SIG-M5 treated with dmso at 0.1 percent for 504 hours (cell line): ENCODE measurements around the gene INTS12.
A peak's percentile ranks its signal among the peaks of the same experiment; 100 is the strongest.
"Not testable (repeated sequence)": the region's sequence is repeated elsewhere in the genome, so short reads cannot be mapped to it uniquely, and the experiment has no call there.

Experiments
- DNase-seq: peaks from one replicate; lab custom pipeline; 2025; ENCODE audit not compliant: unreplicated experiment; lab: John Stamatoyannopoulos, UW

Gene INTS12

GRCh38 chr4:105708181-105709080, at the start of gene INTS12, which contains the start of gene GSTCD:
Gene INTS12 (minus strand): TSS chr4:105708689. CDS start chr4:105700005, 8,684 bp downstream.
Gene GSTCD (plus strand): TSS chr4:105708784. CDS start chr4:105717614, 8,830 bp downstream.
- peak; percentile 90 for DNase-seq

GRCh38 chr4:105755375-105755774, 46.9 kb upstream of the INTS12 start:
- DNase-seq: no peak

GRCh38 chr4:105753361-105753760, 44.9 kb upstream of the INTS12 start:
- DNase-seq: no peak

DNA sequence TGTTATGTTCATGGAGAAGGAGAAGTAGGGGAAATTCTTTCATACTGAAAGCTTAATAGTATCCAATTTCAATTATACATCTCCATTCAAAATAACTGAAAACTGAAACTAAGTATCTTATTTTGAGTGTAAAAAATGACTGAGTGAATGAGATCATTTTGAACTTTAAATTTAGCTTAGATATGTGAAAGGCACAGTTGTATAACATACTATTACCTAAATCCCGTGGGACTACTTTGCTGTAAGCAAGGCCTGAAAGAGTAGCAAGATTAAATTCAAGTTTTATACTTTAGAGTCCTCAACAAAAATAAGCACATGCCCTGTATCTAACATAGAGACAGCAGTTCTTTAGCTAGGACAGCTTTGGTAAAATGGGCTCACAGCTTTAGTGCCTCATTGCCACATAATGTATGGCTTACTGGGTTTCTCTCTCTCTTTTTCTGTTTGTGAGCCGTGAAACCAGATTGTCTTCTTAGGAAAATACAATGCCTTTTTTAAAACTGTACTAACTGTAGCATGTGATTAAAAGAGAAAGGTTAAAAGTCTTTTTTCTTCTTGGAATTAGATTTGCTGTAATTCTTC, 43.3 kb upstream of the INTS12 start:
- DNase-seq: no peak

DNA sequence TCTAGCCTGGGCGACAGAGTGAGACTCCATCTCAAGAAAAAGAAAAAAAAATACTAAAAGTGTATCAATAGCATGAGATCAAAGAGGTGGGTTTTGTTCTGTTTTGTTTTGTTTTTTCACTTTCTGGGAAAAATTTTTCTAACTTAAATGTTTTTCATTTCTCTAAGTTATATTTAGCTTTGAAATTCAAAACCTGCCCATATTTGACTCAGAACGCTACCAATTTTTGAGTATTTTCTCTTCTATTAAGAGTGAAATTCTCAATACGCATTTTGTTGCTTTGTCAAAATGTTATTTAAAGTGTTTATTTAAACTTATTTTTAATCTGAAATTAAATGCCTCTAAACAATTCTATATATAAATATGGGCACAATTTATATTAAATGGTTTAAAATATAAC, 39.7 kb upstream of the INTS12 start:
- no peak for DNase-seq

DNA sequence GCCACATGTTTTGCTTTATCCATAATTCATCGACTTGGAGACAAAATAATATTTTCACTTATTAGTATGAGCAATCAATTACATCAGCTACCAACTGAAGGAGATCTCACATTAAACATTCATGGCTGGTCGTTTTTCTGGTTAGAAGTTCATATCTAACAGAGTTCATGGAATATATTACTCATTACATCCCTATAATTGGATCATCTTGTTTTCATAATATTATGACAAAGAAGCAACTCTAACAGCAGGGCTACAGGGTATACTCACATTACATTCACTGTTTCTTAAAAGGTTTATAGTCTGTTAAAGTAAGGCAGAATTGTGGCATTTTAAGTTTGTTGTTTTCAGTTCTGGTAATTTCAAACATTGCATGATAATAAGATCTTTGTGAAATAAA, 33.1 kb upstream of the INTS12 start:
- no peak for DNase-seq

DNA sequence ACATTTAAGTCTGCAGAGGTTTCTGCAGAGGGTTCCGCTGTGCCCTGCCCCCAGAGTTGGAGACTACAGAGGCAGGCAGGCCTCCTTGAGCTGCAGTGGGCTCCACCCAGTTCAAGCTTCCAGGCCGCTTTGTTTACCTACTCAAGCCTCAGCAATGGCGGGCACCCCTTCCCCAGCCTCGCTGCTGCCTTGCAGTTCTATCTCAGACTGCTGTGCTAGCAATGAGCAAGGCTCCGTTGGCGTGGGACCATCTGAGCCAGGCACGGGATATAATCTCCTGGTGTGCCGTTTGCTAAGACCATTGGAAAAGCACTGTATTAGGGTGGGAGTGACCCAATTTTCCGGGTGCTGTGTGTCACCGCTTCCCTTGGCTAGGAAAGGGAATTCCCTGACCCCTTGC, 26.7 kb upstream of the INTS12 start:
- not testable (repeated sequence) for DNase-seq

- DNase-seq: not testable (repeated sequence)
Measured at GRCh38 chr4:105729895-105730294, 21.4 kb upstream of the INTS12 start.

- no peak for DNase-seq
Measured at GRCh38 chr4:105725623-105726022, 17.1 kb upstream of the INTS12 start.

DNA sequence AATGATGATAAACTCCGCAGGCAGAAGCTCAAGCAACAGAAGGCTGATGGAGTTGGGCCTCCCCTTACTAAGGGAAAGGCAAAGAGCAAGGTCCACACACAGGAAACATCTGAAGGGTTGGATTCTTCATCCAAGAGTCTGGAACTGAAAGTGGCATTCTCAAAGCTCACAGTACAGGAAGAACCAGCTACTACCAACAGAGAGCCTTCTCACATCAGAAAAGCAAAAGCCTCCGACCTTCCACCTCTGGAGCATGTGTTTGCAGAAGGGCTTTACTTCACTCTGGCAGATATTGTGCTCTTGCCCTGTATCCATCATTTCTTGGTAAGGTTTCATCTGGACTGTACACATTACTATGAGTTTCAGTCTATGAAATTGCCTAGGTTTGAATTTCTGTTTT, 10.7 kb upstream of the INTS12 start:
- DNase-seq: no peak

- DNase-seq: peak; percentile 47
Measured at GRCh38 chr4:105715692-105716278, 7.3 kb upstream of the INTS12 start.

DNA sequence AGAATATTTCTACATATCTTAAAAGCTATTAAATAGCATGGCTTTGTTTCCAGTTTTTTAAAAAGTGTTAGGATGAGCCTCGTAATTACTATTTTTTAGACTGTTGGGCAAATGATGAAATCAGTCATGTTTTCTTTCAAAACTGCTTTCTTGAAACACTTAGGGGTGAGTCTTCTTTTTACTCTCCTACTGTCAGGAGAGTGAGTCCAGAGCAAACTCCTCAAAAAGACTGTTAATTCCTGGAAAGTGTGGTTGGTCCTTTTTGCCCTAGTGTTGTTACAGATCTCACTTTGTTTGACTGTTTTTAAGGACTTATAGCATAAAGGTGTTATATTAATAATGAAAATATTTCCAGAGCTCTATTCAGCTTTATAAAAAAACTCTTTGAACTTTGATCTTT, 6.4 kb upstream of the INTS12 start:
- no peak for DNase-seq

DNA sequence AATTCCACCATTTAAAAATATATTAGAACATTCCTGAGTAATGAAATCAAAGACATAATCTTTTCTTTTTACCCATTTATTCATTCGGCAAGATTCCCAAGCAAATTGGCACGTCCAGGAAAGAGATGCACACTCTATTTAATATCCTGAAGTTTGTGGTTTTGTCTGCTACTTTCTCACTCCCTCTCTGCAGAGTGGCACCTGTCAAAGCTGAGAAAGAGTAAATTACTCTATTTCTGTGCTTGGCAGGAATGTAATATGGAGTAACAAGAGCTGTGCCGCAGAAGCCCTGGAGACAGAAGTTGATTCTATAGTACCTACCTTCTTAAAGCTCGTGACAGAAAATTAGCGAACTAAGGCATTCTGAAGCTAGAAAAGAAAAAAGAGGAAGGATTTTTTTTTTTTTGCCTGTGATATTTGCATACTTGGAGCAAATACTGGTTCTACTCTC, 5.6 kb upstream of the INTS12 start:
- DNase-seq: peak; percentile 59

DNA sequence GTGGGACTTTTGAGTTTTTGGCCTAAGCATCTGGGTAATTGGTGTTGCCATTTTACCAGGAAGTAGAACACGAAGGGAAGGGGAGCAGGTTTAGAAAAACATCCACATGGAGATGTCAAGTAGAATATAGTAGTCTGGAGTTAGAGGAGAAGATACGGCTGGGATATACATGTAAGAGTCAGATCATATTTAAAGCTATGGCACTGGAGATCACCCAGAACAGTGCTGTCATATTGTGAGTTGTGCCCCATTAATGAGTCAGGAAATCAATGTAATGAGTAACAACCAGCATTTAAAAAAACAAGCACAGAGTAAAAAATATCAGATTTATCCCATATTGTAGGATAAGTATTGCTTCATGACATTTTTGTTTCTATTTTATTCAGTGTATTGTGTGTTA, 4.3 kb upstream of the INTS12 start:
- no peak for DNase-seq

DNA sequence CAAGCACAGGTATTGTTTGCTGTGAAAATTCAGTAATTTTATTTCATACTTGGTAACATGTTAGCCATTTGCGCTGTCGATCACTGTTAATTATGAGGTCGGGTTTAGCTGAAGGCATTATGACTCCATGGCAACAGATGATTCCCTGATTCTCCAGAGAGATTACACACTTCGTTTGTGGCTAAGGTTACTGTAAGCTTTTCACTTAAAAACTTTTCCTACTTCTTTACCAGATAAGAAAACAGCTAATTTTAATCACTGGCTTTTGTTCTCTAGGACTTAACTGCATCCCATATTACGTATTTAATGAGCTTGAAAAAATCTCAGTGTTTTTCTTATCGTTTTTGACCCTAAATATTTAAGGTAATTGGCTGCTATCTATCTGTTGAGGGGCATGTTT, 2.2 kb upstream of the INTS12 start:
- no peak for DNase-seq

DNA sequence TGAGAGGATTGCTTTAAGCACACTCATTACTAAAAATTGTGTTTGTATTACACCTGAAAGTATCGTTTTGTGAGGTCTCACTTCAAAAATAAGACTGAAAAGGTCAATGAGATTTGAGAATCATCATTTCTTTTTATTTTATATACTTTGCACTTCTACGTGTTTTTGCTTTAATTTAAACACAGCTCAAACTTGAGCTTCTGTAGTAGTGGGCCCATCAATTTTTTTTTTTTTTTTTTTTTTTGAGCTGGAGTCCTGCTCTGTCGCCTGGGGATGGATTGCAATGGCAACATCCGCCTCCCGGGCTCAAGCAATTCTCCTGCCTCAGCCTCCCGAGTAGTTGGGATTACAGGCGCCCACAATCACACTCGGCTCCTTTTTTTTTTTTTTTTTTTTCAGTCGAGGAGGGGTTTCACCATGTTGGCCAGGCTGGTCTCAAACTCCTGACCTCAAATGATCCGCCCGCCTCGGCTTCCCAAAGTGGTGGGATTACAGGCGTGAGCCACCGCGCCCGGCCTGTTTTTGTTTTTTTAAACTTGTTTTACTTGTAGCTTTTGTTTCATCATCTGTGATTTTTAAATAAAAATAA, 1.6 kb upstream of the INTS12 start:
- DNase-seq: no peak

DNA sequence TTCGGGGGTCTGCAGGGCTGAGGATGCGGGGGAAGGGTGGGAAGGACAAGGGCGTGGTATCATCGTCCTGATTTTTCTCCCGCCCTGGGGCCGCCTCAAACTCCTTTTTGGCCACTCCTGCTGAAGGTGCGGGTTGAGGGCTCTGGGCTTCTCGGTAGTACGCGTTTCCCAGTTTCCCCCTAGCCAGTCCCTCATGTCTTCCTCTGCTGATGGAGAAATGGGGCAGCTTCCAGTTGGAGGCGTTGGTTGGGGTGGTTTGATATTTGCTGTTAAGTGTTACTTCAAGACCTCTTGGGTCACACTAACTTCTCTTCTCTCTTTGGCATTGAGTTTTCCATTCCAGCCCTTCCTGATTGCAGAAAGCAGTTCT, 577 bp upstream of the INTS12 start:
- DNase-seq: peak; percentile 37

GRCh38 chr4:105707782-105708180, 708 bp downstream of the INTS12 start:
- no peak for DNase-seq

GRCh38 chr4:105698607-105699006, 9.9 kb downstream of the INTS12 start:
- no peak for DNase-seq

DNA sequence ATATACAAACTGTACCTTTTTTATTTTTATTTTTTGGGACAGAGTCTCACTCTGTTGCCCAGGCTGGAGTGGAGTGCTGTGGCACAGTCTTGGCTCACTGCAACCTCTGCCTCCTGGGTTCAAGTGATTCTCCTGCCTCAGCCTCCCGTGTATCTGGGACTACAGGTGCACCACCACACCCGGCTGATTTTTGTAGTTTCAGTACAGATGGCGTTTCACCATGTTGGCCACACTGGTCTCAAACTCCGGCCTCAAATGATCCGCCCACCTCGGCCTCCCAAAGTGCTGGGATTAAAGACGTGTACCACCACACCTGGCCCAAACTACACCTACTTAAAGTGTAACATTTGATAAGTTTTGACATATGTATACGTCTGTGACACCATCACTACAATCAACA, 12.7 kb downstream of the INTS12 start:
- not testable (repeated sequence) for DNase-seq

DNA sequence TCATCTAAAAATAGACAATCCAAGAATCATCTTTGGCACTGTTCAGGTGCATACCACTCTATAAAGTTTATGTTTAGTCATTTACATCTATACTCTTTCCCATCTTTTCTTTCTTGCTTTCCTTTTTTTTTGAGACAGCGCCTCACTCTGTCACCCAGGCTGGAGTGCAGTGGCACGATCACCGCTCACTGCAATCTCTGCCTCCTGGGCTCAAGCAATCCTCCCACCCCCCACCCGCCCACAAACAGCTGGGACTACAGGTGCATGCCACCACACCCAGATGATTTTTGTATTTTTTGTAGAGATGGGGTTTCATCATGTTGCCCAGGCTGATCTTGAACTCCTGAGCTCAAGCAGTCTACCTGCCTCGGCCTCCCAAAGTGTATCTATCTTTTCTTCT, 13.7 kb downstream of the INTS12 start:
- not testable (repeated sequence) for DNase-seq

DNA sequence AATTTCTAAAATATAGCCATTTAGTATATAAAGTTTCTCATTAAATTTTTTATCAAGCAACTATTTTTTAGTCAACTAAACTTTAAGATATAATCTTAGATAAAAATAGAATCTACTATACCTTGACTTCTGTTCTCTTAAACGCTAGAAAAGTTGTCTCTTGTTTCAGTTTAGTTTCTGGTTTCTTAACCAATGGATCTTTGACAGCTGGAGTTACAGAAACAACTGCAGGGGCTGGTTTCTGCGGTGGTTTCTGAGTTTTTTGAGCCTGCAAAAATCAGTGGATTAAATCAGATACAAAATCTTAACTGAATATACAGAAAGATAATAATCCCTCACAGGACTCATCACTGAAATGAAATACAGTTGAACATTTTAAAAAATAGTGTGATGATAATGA, 21.9 kb downstream of the INTS12 start:
- DNase-seq: no peak
